GM18951 (cell line): ENCODE measurements around the gene NFE2.
"Not testable (repeated sequence)": the region's sequence is repeated elsewhere in the genome, so short reads cannot be mapped to it uniquely, and the experiment has no call there.

Experiments used
- POLR2A ChIP-seq: IDR thresholded peaks from 4 replicates; pipeline ENCODE4 v1.6.1; 2011; ENCODE audit warnings: mild to moderate bottlenecking; ENCODE audit not compliant: insufficient read length, insufficient read depth; ENCODE audit errors: extremely low read depth
- in situ Hi-C: fragments of 300-500 bp; cut with MboI; formaldehyde crosslinking; loops from one replicate; pipeline ENCODE4 v1.12.0; 2022; ENCODE audit warnings: low sequenced_read_pairs, mixed read lengths, inconsistent platforms; ENCODE audit not compliant: unreplicated experiment

Gene NFE2

DNA sequence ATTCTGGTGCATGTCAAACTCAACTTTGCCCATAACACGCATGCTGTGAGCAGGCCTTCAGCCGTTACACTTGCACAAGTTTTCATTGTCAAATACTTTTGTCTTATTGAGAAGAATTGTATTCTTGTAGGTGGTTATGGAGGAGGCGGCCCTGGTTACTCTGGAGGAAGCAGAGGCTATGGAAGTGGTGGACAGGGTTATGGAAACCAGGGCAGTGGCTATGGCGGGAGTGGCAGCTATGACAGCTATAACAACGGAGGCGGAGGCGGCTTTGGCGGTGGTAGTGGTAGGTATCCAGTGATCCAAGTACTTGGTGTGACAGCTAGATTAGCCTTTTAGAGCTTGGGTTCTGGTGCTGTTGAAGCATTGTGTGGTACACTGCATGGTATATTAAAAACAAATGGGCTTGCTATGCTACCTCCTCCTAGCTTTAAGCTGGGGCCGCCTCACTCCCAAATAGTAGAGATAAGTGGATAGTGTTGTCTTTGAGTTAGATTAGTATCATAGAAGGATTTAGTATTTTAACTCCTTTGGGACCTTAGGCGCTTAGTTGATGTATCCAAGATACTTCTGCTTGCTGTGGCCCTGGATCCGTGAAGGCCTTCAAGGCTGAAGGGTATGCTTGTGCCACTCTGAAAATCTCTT is 17.7 kb downstream of the NFE2 start:
- TF ChIP-seq POLR2A = peak; percentile 20
- in situ Hi-C loops = no loop called here

DNA sequence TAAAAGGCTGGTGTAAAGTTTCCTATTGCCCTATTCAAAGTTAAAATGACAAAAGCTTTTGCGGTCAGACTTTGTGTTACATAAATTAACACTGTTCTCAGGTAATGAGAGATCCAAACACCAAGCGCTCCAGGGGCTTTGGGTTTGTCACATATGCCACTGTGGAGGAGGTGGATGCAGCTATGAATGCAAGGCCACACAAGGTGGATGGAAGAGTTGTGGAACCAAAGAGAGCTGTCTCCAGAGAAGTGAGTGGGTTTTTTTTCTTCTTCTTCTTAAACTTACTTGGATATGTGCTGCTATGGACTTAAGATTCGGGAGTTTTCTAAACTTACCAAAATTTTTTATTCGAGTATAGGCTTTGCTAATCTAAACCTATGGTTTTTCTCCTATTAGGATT is 19.1 kb downstream of the NFE2 start:
- in situ Hi-C loops = not testable (repeated sequence)

DNA sequence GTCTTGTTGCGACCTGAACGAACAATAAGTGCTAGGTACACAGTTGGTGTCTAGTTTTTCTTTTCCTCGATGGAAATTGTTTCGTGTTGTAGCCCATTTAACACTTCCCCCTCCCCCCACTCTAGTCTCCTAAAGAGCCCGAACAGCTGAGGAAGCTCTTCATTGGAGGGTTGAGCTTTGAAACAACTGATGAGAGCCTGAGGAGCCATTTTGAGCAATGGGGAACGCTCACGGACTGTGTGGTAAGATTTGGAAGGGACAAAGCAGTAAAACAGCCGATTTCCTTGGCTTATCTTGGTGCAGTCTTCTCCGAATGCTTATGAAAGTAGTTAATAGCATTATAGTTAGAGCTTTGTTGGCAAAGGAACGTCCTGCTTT is 19.6 kb downstream of the NFE2 start:
- in situ Hi-C loops = not testable (repeated sequence)

DNA sequence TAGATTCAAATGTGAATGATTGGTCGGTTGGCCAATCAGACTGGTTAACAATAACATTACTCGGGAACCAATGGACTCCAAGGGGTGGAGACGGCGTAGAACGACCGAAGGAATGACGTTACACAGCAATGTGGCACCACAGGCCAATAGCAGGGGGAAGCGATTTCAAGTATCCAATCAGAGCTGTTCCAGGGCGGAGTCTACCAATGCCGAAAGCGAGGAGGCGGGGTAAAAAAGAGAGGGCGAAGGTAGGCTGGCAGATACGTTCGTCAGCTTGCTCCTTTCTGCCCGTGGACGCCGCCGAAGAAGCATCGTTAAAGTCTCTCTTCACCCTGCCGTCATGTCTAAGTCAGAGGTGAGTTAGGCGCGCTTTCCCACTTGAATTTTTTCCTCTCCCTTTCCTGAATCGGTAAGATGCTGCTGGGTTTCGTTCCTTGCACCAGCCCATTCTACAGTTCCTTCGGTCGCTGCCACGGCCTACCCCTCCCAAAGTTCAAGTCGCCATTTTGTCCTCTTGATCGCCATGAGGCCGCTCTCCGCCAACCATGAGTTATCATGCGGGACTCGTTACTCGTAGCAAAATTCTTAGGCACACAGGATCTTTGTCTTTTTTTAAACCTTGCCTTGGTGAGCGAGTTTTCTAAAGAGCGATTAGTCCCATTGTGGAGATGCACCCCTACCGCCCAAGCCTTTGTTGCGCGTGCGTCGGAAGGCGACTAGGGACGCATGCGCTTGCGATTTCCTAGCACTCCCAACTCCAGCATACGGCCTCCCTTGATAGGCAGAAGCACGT is 20.2 kb downstream of the NFE2 start, which contains the start of gene HNRNPA1:
TSS of gene HNRNPA1 (plus strand) at position 259 of the 793 bp plus-strand sequence. CDS start at position 341, 82 bp downstream.
- in situ Hi-C loops = no loop called here
- TF ChIP-seq POLR2A = peak; percentile 98

DNA sequence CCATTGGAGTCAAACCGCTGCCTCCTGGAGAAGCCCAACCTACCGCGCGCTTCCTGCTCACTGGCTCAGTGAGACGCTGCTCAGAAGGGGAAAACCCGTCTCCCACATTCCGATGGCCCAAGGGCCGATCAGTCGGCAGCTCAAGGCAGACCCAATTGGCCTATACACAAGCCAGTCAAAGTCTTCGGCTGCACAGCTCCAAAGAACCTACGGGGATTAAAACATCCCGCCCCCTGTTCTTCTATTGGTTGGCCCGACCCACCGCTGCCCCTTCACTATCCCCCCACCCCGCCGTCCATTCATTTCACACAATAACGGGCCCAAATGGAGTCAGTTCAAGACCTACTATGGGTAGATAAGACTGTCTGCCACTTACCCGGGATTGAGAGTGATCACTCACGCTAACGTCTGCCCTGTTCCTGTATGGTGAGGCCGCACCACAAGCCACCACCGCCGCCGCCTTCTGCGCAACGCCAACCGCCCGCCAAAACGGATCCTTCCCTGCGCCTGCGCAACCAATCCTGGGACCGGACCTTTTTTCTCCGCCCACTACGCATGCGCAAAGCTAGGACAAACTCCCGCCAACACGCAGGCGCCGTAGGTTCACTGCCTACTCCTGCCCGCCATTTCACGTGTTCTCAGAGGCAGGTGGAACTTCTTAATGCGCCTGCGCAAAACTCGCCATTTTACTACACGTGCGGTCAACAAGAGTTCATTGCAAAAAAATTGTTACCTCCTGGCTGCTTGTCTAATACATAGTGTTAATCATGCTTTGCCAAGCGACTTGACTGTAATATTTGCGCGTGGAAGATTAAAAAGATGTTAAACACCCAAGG is 21.0 kb downstream of the NFE2 start, which contains the start of gene CBX5:
TSS of gene CBX5 (minus strand) at position 491 of the 836 bp plus-strand sequence. CDS start 22,472 bp downstream, outside the sequence.
- in situ Hi-C loops = no loop called here
- peak; percentile 77 for TF ChIP-seq POLR2A

DNA sequence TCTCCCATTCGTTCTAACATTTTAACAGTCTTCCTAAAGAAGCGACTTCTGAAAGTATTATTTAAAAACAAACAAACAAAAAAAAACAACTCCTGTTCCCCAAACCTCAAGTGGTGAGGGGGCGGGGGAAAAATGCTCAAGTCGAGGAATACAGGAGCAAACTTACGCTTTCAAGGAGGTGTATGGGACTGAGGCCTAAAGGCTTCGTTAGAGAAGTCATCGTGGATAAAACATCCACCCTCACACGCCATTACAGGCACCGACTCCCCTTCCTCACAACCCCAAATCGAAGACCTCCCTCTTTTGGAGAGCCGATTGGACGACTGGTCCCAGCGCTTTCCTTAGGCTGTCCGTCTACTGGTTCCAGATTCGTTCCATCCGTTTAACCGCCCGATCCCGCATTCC is 21.6 kb downstream of the NFE2 start:
- in situ Hi-C loops = no loop called here
- no peak for TF ChIP-seq POLR2A

DNA sequence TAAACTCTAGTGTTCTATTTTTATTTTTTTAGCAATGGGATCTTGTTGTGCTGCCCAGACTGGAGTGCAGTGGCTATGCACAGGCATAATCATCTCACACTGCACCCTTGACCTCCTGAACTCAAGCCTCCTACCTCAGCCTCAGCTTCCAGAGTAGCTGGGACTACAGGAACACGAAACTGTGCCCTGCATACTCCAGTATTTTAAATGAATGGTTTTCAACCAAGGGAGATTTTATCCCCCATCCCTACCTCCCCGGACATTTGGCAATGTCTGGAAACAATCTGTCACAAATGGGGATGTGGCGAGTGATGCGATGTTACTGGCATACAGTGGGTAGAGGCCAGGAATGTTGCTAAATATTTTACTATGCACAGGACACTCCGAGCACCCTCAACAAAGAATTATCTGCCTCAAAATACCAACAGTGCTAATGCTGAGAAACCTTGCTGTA is 23.0 kb downstream of the NFE2 start:
- in situ Hi-C loops = no loop called here
- TF ChIP-seq POLR2A = peak; percentile 20

DNA sequence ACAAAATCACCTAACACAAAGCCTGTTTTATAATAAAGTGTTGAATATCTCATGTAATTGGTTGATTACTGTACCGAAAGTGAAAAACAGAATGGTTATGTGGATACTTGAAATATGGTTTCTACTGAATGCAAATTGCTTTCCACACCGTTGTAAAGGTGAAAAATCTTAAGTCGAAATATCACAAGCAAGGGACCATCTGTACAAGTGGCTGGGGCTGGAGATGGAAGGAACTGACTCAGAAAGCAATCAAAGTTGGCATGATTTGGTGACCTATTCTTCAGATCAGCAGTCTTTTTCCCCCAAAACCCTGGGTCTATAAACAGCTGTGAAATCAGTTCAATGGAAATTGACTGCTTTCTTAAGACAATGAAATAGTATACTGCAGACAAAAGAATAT is 24.4 kb downstream of the NFE2 start:
- TF ChIP-seq POLR2A = no peak
- in situ Hi-C loops = no loop called here

DNA sequence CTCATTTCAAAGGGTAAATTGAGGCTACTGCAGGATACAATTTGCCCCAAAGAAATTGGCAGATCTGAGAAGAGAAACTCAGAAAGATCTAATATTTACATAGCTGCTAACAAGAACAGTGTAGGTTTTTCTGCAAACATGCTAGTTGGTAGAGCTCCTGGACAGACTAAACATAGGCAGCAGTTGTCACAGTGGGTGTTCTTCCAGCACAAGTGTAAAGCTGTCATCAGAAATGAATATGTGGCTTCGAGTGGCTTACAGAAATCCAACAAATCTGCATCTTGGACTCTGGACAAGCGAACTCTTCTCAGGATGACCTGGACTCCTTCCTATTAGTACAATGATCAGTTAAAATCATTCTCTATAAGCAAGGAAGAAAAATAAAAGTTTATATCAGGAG is 26.8 kb downstream of the NFE2 start:
- in situ Hi-C loops = no loop called here
- TF ChIP-seq POLR2A = no peak

DNA sequence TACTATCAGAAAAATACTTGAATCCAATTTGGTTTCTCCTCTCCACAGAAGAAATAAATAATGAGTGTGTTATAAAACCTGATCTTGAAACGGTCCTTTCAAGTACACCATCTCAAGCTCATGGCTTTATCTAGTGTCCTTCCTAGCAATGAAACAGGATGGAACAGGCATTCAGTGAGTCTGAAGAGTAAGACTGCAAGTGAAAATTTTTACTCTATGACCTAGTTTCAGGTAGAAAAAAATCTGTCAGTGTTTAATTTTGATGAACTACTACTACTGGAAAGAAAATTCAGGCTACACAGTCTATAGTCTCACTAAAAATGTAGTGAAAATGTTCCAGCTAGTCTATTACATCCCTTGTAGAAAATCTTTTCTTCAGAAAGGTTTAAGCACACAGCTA is 28.6 kb downstream of the NFE2 start:
- TF ChIP-seq POLR2A = no peak
- in situ Hi-C loops = no loop called here

DNA sequence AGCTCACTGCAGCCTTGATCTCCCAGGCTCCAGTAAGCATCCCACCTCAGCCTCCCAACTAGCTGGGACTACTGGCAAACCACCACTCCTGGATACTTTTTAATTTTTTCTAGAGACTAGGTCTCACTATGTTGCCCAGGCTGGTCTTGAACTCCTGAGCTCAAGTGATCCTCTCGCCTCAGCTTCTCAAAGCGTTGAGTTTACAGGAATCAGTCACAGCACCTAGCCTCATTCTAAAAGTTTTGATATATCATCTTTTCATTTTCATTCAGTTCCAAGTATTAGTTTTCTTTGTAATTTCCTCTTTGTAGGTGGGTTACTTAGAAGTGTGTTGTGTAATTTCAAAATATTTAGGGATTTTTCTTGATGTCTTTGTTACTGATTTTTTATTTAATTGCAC is 30.5 kb downstream of the NFE2 start:
- in situ Hi-C loops = no loop called here
- no peak for TF ChIP-seq POLR2A

DNA sequence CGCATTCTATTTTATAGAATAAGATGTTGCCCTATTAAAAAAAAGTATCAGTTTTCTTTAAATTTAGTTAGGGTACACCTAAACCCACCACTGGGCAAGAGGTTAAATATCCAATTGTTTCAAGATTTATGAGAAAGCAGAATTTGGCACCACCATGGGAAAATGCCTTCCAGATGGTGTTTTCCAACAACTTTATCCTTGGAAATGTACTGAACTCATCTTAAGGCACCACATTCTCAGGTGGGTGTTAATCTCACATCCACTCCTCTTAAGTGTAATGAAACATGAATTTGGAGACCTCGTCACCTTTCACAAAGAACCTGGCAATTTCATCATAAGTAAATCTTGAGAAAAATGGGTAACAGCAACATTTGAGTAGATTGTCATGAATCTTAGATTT is 34.0 kb downstream of the NFE2 start:
- in situ Hi-C loops = no loop called here
- no peak for TF ChIP-seq POLR2A

DNA sequence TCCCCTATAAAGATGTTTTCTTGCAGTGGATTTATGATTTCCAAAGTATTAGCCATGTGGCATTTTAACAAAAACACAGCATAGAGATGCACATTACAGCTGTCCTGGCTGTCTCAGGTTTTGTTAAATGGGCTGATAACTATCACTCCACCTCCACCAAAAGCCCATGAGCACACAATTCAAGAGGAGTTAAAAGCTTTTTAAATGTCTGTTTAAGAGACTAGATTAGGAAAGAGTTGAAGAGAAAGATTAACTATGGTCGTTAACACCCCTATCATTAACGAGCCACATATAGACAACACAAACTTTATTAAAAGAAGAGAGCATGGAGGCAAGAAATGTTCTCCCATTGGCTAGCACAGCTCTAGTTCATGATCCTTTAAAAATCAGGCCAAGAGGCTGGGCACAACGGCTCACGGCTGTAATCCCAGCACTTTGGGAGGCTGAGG is 35.4 kb downstream of the NFE2 start:
- in situ Hi-C loops = no loop called here
- no peak for TF ChIP-seq POLR2A
